Mononuclear cell (primary cell): ENCODE results near the gene NSG1. TPM values are rescaled to one million over a fixed set of nuclear protein-coding genes. Genes with fewer than 3 reads are reported as not detected.

Experiments
- H3K27me3 ChIP-seq: 2 replicates; pipeline ENCODE4 v1.6.0; 2011; ENCODE audit warnings: low read length, control low read depth; ENCODE audit not compliant: insufficient read depth
- H3K4me1 ChIP-seq: 2 replicates; pipeline ENCODE4 v1.5.1; 2011; ENCODE audit warnings: mild to moderate bottlenecking, low read length, control low read depth; ENCODE audit not compliant: insufficient read depth
- H3K4me3 ChIP-seq: 2 replicates; pipeline ENCODE4 v1.5.1; 2011; ENCODE audit warnings: mild to moderate bottlenecking, low read length, moderate library complexity
- H3K9me3 ChIP-seq: 2 replicates; pipeline ENCODE4 v1.5.1; 2011; ENCODE audit warnings: low read depth, mild to moderate bottlenecking, control low read depth, low read length
- total RNA-seq: library from RNA; depleted of rRNA; stranded (reverse); fragments of >200 nt; gene quantifications from one replicate; pipeline ENCODE4 v1.2.3, GENCODE V29; 2012

The NSG1 gene
- total RNA-seq, 1 donor: 3.7 TPM

- no peaks in the 10 kb centered on the region for H3K9me3 ChIP-seq
- no peaks in the 10 kb centered on the region for H3K4me1 ChIP-seq
- no peaks in the 10 kb centered on the region for H3K27me3 ChIP-seq
- H3K4me3 ChIP-seq: no peak overlapping the region
Measured at GRCh38 chr4:4425696-4426095, 38.8 kb downstream of the NSG1 start.

GRCh38 chr4:4426511-4427120 is 39.7 kb downstream of the NSG1 start:
- no peak overlapping the region for H3K4me3 ChIP-seq
- H3K27me3 ChIP-seq: no peaks in the 10 kb centered on the region
- H3K4me1 ChIP-seq: no peaks in the 10 kb centered on the region
- H3K9me3 ChIP-seq: no peaks in the 10 kb centered on the region

- Histone ChIP-seq H3K4me3 (no peak overlapping the region), H3K9me3 (no peaks in the 10 kb centered on the region), H3K4me1 (no peaks in the 10 kb centered on the region), H3K27me3 (no peaks in the 10 kb centered on the region)
Measured at GRCh38 chr4:4427121-4427870, 40.4 kb downstream of the NSG1 start.

- Histone ChIP-seq H3K4me1 (no peaks in the 10 kb centered on the region), H3K4me3 (no peak overlapping the region), H3K9me3 (no peaks in the 10 kb centered on the region), H3K27me3 (no peaks in the 10 kb centered on the region)
Measured at GRCh38 chr4:4427886-4428285, 41.0 kb downstream of the NSG1 start.

- Histone ChIP-seq H3K27me3 (no peaks in the 10 kb centered on the region), H3K9me3 (no peaks in the 10 kb centered on the region), H3K4me1 (no peaks in the 10 kb centered on the region), H3K4me3 (no peak overlapping the region)
Measured at GRCh38 chr4:4428966-4429875, 42.3 kb downstream of the NSG1 start.

- Histone ChIP-seq H3K9me3 (no peaks in the 10 kb centered on the region), H3K4me1 (no peaks in the 10 kb centered on the region), H3K27me3 (no peaks in the 10 kb centered on the region), H3K4me3 (no peak overlapping the region)
Measured at GRCh38 chr4:4430492-4431195, 43.7 kb downstream of the NSG1 start.

- H3K27me3 ChIP-seq: no peaks in the 10 kb centered on the region
- no peaks in the 10 kb centered on the region for H3K9me3 ChIP-seq
- no peaks in the 10 kb centered on the region for H3K4me1 ChIP-seq
- no peak overlapping the region for H3K4me3 ChIP-seq
Measured at GRCh38 chr4:4432341-4433125, 45.6 kb downstream of the NSG1 start.

- Histone ChIP-seq H3K4me1 (no peaks in the 10 kb centered on the region), H3K27me3 (no peaks in the 10 kb centered on the region), H3K4me3 (no peak overlapping the region), H3K9me3 (no peaks in the 10 kb centered on the region)
Measured at GRCh38 chr4:4433941-4434340, 47.0 kb downstream of the NSG1 start.

GRCh38 chr4:4436244-4436823 is 49.4 kb downstream of the NSG1 start:
- Histone ChIP-seq H3K4me3 (no peak overlapping the region), H3K27me3 (no peaks in the 10 kb centered on the region), H3K4me1 (no peaks in the 10 kb centered on the region), H3K9me3 (no peaks in the 10 kb centered on the region)

- H3K4me3 ChIP-seq: no peak overlapping the region
- no peaks in the 10 kb centered on the region for H3K9me3 ChIP-seq
- H3K27me3 ChIP-seq: no peaks in the 10 kb centered on the region
- no peaks in the 10 kb centered on the region for H3K4me1 ChIP-seq
Measured at GRCh38 chr4:4437798-4438470, 51.0 kb downstream of the NSG1 start.

GRCh38 chr4:4438891-4439290 is 52.0 kb downstream of the NSG1 start:
- no peaks in the 10 kb centered on the region for H3K9me3 ChIP-seq
- no peaks in the 10 kb centered on the region for H3K4me1 ChIP-seq
- no peak overlapping the region for H3K4me3 ChIP-seq
- H3K27me3 ChIP-seq: no peaks in the 10 kb centered on the region

- no peaks in the 10 kb centered on the region for H3K4me1 ChIP-seq
- no peaks in the 10 kb centered on the region for H3K9me3 ChIP-seq
- no peaks in the 10 kb centered on the region for H3K27me3 ChIP-seq
- H3K4me3 ChIP-seq: no peak overlapping the region
Measured at GRCh38 chr4:4439782-4440181, 52.9 kb downstream of the NSG1 start.

GRCh38 chr4:4440333-4441061 is 53.6 kb downstream of the NSG1 start:
- Histone ChIP-seq H3K4me1 (no peaks in the 10 kb centered on the region), H3K4me3 (no peak overlapping the region), H3K9me3 (no peaks in the 10 kb centered on the region), H3K27me3 (no peaks in the 10 kb centered on the region)
